ACC112 (cell line): ENCODE results near the gene TSPAN15.
"Not testable (repeated sequence)": the region's sequence is repeated elsewhere in the genome, so short reads cannot be mapped to it uniquely, and the experiment has no call there.

ENCODE experiments used
- H2AFZ ChIP-seq: fragments of 200-600 bp; sonication (generic); one replicate; pipeline ENCODE4 v1.6.0; 2017; ENCODE audit warnings: antibody characterized with exemption, low read length; ENCODE audit not compliant: unreplicated experiment
- H3K27ac ChIP-seq: fragments of 200-600 bp; sonication (generic); 2 replicates; pipeline ENCODE4 v1.5.1; 2014; ENCODE audit warnings: low read depth, mild to moderate bottlenecking, antibody characterized with exemption, low read length, moderate library complexity
- H3K27me3 ChIP-seq: fragments of 200-600 bp; sonication (generic); 2 replicates; pipeline ENCODE4 v1.6.1; 2014; ENCODE audit warnings: mild to moderate bottlenecking, antibody characterized with exemption, low read length, moderate library complexity, mixed read lengths; ENCODE audit not compliant: insufficient read depth
- H3K36me3 ChIP-seq: fragments of 200-600 bp; sonication (generic); 2 replicates; pipeline ENCODE4 v1.6.1; 2016; ENCODE audit warnings: mild to moderate bottlenecking, antibody characterized with exemption, low read length, moderate library complexity, mixed read lengths; ENCODE audit not compliant: insufficient read depth
- H3K4me1 ChIP-seq: fragments of 200-600 bp; sonication (generic); one replicate; pipeline ENCODE4 v1.6.1; 2016; ENCODE audit warnings: low read length, mixed read lengths; ENCODE audit not compliant: insufficient read depth, unreplicated experiment, control insufficient read depth
- H3K4me3 ChIP-seq: fragments of 200-600 bp; sonication (generic); 2 replicates; pipeline ENCODE4 v1.5.1; 2014; ENCODE audit warnings: mild to moderate bottlenecking, low read depth, low read length
- H3K79me2 ChIP-seq: fragments of 200-600 bp; sonication (generic); one replicate; pipeline ENCODE4 v1.6.0; 2016; ENCODE audit warnings: low read length; ENCODE audit not compliant: control insufficient read depth, unreplicated experiment, insufficient read depth

Gene TSPAN15

GRCh38 chr10:69533658-69534057 lies 82.4 kb downstream of the TSPAN15 start:
- Histone ChIP-seq H3K27me3 (peaks cover 68% of the 10 kb centered on the region), H3K27ac (no peak overlapping the region), H3K4me3 (no peak overlapping the region), H3K4me1 (no peaks in the 10 kb centered on the region), H3K79me2 (no peaks in the 10 kb centered on the region), H2AFZ (no peak overlapping the region), H3K36me3 (no peaks in the 10 kb centered on the region)

GRCh38 chr10:69536521-69536920 lies 85.3 kb downstream of the TSPAN15 start:
- not testable (repeated sequence) for H2AFZ ChIP-seq, H3K79me2 ChIP-seq, H3K27ac ChIP-seq, H3K36me3 ChIP-seq, H3K4me3 ChIP-seq, H3K4me1 ChIP-seq
- peaks cover 62% of the 10 kb centered on the region for H3K27me3 ChIP-seq

DNA sequence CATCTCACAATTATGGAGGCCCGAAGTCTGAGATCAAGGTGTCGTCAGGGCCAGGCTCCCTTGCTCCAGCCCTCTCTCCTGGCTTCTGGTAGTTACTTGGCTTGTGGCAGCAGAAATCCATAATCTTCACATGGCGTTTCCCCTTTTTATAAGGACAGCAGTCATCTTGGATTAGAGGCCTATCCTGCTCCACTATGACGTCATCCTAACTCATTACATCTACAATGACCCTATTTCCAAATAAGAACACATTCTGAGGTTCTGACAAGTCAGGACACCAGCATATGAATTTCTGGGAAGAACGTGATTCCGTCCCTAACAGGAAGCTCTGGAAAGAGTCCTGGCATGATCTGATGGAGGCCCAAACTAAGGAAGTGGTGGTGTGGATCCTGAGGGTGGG lies 86.2 kb downstream of the TSPAN15 start:
- no peak overlapping the region for H2AFZ ChIP-seq
- H3K4me3 ChIP-seq, result no peak overlapping the region
- H3K36me3 ChIP-seq, result no peaks in the 10 kb centered on the region
- no peaks in the 10 kb centered on the region for H3K4me1 ChIP-seq
- H3K79me2 ChIP-seq, result no peaks in the 10 kb centered on the region
- no peak overlapping the region for H3K27ac ChIP-seq
- H3K27me3 ChIP-seq, result peaks cover 57% of the 10 kb centered on the region

DNA sequence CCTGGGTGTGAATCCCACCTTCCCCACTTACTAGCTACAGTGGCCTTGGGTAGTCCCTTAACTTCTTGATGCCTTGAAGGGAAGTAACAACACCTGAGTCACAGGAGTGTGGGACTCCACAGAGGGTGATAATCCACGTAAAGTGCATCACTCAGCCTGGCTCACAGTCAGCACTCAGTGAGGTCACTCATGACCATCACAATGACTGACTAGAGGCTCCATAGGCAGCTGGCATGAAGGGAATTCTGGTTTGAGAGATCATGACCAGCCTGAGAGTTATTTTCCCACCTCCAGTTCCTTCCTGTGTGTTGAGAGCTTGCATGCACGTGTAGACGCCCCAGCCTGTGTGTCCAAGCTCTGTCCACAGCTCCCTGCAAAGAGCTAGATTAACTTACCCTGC lies 87.2 kb downstream of the TSPAN15 start:
- no peak overlapping the region for H3K27ac ChIP-seq
- H3K36me3 ChIP-seq, result no peaks in the 10 kb centered on the region
- no peaks in the 10 kb centered on the region for H3K79me2 ChIP-seq
- H2AFZ ChIP-seq, result no peak overlapping the region
- no peaks in the 10 kb centered on the region for H3K4me1 ChIP-seq
- H3K27me3 ChIP-seq, result peaks cover 54% of the 10 kb centered on the region
- no peak overlapping the region for H3K4me3 ChIP-seq

GRCh38 chr10:69541463-69541862 lies 90.2 kb downstream of the TSPAN15 start:
- Histone ChIP-seq H2AFZ (no peak overlapping the region), H3K79me2 (no peaks in the 10 kb centered on the region), H3K4me3 (no peak overlapping the region), H3K36me3 (no peaks in the 10 kb centered on the region), H3K4me1 (no peaks in the 10 kb centered on the region), H3K27me3 (peaks cover 54% of the 10 kb centered on the region), H3K27ac (no peak overlapping the region)

GRCh38 chr10:69549959-69550358 lies 98.7 kb downstream of the TSPAN15 start:
- H3K4me3 ChIP-seq, result no peak overlapping the region
- peaks cover 77% of the 10 kb centered on the region for H3K27me3 ChIP-seq
- no peaks in the 10 kb centered on the region for H3K79me2 ChIP-seq
- no peak overlapping the region for H3K27ac ChIP-seq
- H3K36me3 ChIP-seq, result no peaks in the 10 kb centered on the region
- H2AFZ ChIP-seq, result no peak overlapping the region
- H3K4me1 ChIP-seq, result no peaks in the 10 kb centered on the region

GRCh38 chr10:69552268-69552667 lies 101.0 kb downstream of the TSPAN15 start:
- Histone ChIP-seq H3K79me2 (no peaks in the 10 kb centered on the region), H3K4me1 (no peaks in the 10 kb centered on the region), H3K36me3 (no peaks in the 10 kb centered on the region), H3K27ac (no peak overlapping the region), H3K4me3 (no peak overlapping the region), H2AFZ (no peak overlapping the region), H3K27me3 (peaks cover 76% of the 10 kb centered on the region)

- Histone ChIP-seq H3K27me3 (peaks cover 77% of the 10 kb centered on the region), H3K36me3 (no peaks in the 10 kb centered on the region), H3K27ac (no peak overlapping the region), H3K4me3 (no peak overlapping the region), H3K79me2 (no peaks in the 10 kb centered on the region), H2AFZ (no peak overlapping the region), H3K4me1 (no peaks in the 10 kb centered on the region)
Measured at GRCh38 chr10:69553328-69553727, 102.1 kb downstream of the TSPAN15 start.

- H3K4me3 ChIP-seq, result no peak overlapping the region
- no peaks in the 10 kb centered on the region for H3K36me3 ChIP-seq
- H3K27ac ChIP-seq, result no peak overlapping the region
- no peaks in the 10 kb centered on the region for H3K79me2 ChIP-seq
- peaks cover 84% of the 10 kb centered on the region for H3K27me3 ChIP-seq
- H3K4me1 ChIP-seq, result no peaks in the 10 kb centered on the region
- H2AFZ ChIP-seq, result no peak overlapping the region
Measured at GRCh38 chr10:69554611-69555010, 103.3 kb downstream of the TSPAN15 start.
